Measurements from ENCODE around the gene OGDH.
"Not testable (repeated sequence)": the region's sequence is repeated elsewhere in the genome, so short reads cannot be mapped to it uniquely, and the experiment has no call there.

Gene OGDH

DNA sequence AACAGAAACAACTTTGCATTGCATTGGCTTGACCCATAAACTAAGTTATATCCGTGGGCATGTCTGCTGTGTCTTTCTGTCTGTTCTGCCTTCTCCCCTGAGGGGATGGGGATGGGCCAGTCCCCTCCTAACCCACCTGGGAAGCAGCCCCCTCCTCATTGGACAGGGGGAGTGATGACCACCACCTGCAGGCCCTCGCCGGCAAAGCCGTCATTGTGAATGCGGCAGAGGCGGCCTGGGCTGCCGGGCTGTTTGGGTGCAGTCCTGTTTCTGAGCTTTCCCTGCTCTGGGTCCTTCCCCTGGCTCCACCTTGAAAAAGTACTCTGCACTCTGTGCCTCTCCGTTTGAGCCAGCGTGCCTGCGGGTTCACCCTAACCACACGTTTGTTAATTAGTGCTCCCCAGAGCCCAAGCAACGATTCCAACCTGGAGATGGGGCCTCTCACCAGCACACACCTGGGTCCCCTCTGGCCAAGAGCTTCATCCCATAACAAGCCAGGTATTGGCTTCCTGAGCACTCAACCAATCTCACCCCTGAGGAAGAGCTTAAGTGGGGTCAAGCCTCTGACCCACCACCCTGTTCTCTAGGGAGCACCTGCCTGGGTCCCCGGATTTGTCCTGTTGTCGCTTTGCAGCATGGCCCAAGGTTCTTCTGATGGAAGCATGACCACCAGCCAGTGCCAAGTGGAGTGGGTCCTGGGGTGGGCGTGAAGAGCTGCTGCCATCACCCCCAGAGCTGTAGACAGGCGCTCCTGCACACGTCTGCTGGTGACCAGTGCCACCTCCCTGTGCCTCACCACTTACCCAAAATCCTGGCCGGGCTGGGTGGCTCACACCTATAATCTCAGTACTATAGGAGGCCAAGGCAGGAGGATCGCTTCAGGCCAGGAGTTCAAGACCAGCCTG, 102.8 kb downstream of the OGDH start:
- H3K36me3 ChIP-seq (ENCODE audit: control insufficient read depth in 2 of 2, insufficient read depth in 2 of 2, low read length in 2 of 2) = peaks cover 17 to 29% of the 10 kb centered on the region in 2 donors
- H3K4me1 ChIP-seq (ENCODE audit: control insufficient read depth, insufficient read depth, low read length) = no peaks in the 10 kb centered on the region
- H3K4me3 ChIP-seq (ENCODE audit: low read length in 2 of 2) = no peak overlapping the region
- no peaks in the 10 kb centered on the region for H3K9me3 ChIP-seq (ENCODE audit: control insufficient read depth in 2 of 2, low read length in 2 of 2)
- no peak overlapping the region for H3K27ac ChIP-seq (ENCODE audit: low read length)
- no peak overlapping the region for H3K9ac ChIP-seq (ENCODE audit: low read length in 2 of 2)
- no peaks in the 10 kb centered on the region for H3K27me3 ChIP-seq (ENCODE audit: control insufficient read depth in 1 of 2, insufficient read depth in 2 of 2, low read length in 2 of 2)

DNA sequence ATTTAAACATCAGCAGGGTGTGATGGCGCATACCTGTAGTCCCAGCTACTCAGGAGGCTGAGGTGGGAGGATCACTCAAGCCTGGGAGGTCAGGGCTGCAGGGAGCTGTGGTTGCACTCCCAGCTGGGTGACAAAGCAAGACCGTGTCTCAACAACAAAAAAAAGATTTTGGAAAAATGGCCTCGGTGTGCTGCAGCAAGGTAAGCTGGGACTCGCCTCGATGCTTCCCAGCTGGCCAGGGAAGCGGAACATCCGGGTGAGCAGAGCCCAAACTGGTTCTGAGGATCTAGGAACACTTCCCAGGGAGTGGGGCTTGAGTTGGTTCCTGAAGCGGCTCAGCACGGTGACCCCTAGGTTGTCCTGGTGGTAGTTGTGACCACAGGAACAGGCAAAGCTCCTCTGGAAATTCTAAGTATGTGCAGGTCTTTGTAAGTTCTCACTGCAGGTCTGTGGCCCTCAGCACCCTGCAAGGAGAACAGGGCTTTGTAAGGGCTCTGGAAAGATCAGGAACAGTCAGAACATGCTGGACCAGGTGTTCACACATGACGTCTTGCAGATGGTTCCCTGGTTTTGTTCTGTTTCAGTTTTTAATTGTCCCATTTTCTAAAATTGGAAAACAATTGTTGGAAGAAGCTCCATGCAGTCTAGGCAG, 103.6 kb downstream of the OGDH start:
- Histone ChIP-seq H3K36me3 (ENCODE audit: control insufficient read depth in 2 of 2, insufficient read depth in 2 of 2, low read length in 2 of 2) (peaks cover 17 to 29% of the 10 kb centered on the region in 2 donors), H3K4me1 (ENCODE audit: control insufficient read depth, insufficient read depth, low read length) (no peaks in the 10 kb centered on the region), H3K27me3 (ENCODE audit: control insufficient read depth in 1 of 2, insufficient read depth in 2 of 2, low read length in 2 of 2) (no peaks in the 10 kb centered on the region), H3K27ac (ENCODE audit: low read length) (no peak overlapping the region), H3K4me3 (ENCODE audit: low read length in 2 of 2) (no peak overlapping the region), H3K9me3 (ENCODE audit: control insufficient read depth in 2 of 2, low read length in 2 of 2) (no peaks in the 10 kb centered on the region), H3K9ac (ENCODE audit: low read length in 2 of 2) (no peak overlapping the region)

DNA sequence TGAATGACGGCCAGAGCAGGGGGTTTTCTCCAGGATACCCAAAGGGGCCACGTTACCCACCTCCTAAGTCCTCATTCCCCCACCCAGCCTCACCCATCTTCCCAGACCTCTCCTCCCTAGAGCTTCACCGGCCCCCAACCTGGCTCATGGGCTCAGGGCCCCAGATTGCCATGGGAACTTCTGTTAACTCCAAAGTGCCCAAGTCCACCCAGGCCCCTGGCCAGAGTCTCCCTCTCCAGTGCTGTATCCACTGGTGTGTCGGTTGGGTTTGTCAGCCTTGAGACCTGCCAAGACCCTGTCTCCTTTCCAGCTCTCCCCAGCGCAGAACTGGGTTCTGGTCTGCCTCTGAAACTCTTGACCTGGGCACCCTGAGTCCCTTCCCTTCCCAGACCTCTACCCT, 105.1 kb downstream of the OGDH start:
- H3K4me3 ChIP-seq (ENCODE audit: low read length in 2 of 2) = no peak overlapping the region

DNA sequence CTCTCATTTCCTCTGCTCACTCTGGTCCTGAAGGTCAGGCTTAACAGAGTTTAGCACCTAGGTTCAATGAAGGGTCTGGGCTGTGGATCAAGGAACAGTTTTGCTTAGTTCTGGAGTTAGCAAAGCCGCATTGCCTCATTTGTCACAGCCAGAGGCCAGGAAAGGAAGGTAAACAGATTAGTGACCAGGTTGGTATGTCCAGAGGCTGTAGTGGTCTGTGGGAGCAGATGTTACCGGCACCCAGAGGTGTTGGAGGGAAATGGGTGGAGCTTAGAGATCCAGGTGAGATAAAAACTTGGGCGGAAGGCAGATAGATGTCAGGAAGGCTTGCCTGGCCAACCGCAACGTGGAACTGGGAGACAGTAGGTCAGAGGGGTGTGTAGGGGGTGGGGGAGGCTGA, 105.6 kb downstream of the OGDH start:
- Histone ChIP-seq H3K4me3 (ENCODE audit: low read length in 2 of 2) (no peak overlapping the region), H3K9ac (ENCODE audit: low read length in 2 of 2) (no peak overlapping the region), H3K27ac (ENCODE audit: low read length) (no peak overlapping the region), H3K36me3 (ENCODE audit: control insufficient read depth in 2 of 2, insufficient read depth in 2 of 2, low read length in 2 of 2) (peaks cover 15 to 28% of the 10 kb centered on the region in 2 donors), H3K9me3 (ENCODE audit: control insufficient read depth in 2 of 2, low read length in 2 of 2) (no peaks in the 10 kb centered on the region), H3K27me3 (ENCODE audit: control insufficient read depth in 1 of 2, insufficient read depth in 2 of 2, low read length in 2 of 2) (no peaks in the 10 kb centered on the region), H3K4me1 (ENCODE audit: control insufficient read depth, insufficient read depth, low read length) (no peaks in the 10 kb centered on the region)

More for the DNA sequence above, 105.1 kb downstream of the OGDH start:
- Histone ChIP-seq H3K27ac (ENCODE audit: low read length) (no peak overlapping the region), H3K36me3 (ENCODE audit: control insufficient read depth in 2 of 2, insufficient read depth in 2 of 2, low read length in 2 of 2) (peaks cover 15 to 29% of the 10 kb centered on the region in 2 donors), H3K9me3 (ENCODE audit: control insufficient read depth in 2 of 2, low read length in 2 of 2) (no peaks in the 10 kb centered on the region), H3K9ac (ENCODE audit: low read length in 2 of 2) (no peak overlapping the region), H3K27me3 (ENCODE audit: control insufficient read depth in 1 of 2, insufficient read depth in 2 of 2, low read length in 2 of 2) (no peaks in the 10 kb centered on the region), H3K4me1 (ENCODE audit: control insufficient read depth, insufficient read depth, low read length) (no peaks in the 10 kb centered on the region)

DNA sequence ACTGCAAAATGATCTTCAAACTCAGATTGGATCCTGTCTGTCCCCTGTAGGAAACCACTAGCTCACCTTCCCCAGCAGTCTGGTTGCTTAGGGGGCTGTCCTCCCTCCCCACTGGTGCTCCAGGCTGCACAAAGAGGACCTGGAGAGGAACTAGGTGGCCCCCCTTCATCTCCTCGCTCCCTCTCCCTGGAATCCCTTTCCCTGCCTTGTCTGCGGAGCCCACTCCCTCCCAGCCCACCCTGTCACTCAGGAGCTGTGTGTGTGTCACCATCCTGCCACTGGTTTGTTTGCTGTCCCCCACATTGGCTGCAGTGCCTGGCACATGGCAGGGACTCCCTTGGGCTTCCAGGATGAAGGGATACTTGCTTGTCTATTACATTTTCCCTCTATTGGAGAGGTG, 106.7 kb downstream of the OGDH start:
- no peak overlapping the region for H3K27ac ChIP-seq (ENCODE audit: low read length)
- no peaks in the 10 kb centered on the region for H3K27me3 ChIP-seq (ENCODE audit: control insufficient read depth in 1 of 2, insufficient read depth in 2 of 2, low read length in 2 of 2)
- H3K9me3 ChIP-seq (ENCODE audit: control insufficient read depth in 2 of 2, low read length in 2 of 2) = no peaks in the 10 kb centered on the region
- H3K4me1 ChIP-seq (ENCODE audit: control insufficient read depth, insufficient read depth, low read length) = no peaks in the 10 kb centered on the region
- H3K36me3 ChIP-seq (ENCODE audit: control insufficient read depth in 2 of 2, insufficient read depth in 2 of 2, low read length in 2 of 2) = peaks cover 6 to 17% of the 10 kb centered on the region in 2 donors
- H3K4me3 ChIP-seq (ENCODE audit: low read length in 2 of 2) = no peak overlapping the region
- H3K9ac ChIP-seq (ENCODE audit: low read length in 2 of 2) = no peak overlapping the region

DNA sequence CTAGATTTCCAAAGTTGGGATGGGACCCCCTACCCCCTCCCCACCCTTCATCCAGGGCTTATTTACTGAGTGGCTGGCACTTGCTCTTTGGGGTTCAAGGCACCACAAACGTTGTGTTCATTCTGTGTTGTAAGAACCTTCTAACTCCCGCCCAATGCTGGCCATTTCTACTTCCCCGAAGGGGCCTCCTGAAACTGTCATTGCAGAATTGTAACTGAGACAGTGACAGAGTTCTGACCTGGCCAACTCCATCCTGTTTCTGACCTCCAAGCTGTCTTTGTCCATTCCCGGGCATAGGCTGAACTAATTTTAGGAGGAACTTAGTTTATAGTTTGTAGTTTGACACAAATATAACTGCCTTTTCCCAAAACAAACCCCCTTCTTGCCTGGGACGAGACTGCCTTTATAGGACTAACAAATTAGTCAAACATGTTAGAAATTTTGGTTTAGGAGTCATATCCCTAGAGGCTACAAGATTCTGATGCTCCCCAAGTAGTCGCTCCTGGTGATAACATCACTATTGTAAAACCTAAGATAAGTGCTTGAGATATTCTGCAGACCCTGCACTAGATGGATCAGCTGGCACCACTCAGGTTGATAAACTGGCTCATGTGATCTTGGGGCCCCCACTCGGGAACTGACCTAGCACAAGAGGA, 107.4 kb downstream of the OGDH start:
- no peak overlapping the region for H3K9ac ChIP-seq (ENCODE audit: low read length in 2 of 2)
- no peak overlapping the region for H3K4me3 ChIP-seq (ENCODE audit: low read length in 2 of 2)
- H3K27ac ChIP-seq (ENCODE audit: low read length) = no peak overlapping the region
- no peaks in the 10 kb centered on the region for H3K9me3 ChIP-seq (ENCODE audit: control insufficient read depth in 2 of 2, low read length in 2 of 2)
- no peaks in the 10 kb centered on the region for H3K4me1 ChIP-seq (ENCODE audit: control insufficient read depth, insufficient read depth, low read length)
- H3K27me3 ChIP-seq (ENCODE audit: control insufficient read depth in 1 of 2, insufficient read depth in 2 of 2, low read length in 2 of 2) = no peaks in the 10 kb centered on the region
- peaks cover 4 to 11% of the 10 kb centered on the region in 2 donors for H3K36me3 ChIP-seq (ENCODE audit: control insufficient read depth in 2 of 2, insufficient read depth in 2 of 2, low read length in 2 of 2)

DNA sequence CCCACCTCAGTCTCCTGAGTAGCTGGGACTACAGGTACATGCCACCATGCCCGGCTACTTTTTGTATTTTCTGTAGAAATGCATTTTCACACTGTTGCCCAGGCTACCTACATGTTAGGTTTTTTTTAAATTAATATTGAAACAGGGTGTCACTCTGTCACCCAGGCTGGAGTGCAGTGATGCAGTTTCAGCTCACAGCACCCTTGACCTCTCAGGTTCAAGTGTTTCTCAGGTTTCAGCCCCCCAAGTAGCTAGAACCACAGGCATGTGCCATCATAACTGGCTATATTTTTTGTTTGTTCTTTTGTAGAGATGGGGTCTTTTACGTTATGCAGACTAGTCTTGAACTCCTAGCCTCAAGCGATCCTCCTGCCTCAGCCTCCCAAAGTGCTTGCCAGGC, 109.8 kb downstream of the OGDH start:
- no peak overlapping the region for H3K27ac ChIP-seq (ENCODE audit: low read length)
- no peaks in the 10 kb centered on the region for H3K4me1 ChIP-seq (ENCODE audit: control insufficient read depth, insufficient read depth, low read length)
- no peak overlapping the region for H3K4me3 ChIP-seq (ENCODE audit: low read length in 2 of 2)
- no peaks in the 10 kb centered on the region for H3K36me3 ChIP-seq (ENCODE audit: control insufficient read depth in 2 of 2, insufficient read depth in 2 of 2, low read length in 2 of 2)
- no peak overlapping the region for H3K9ac ChIP-seq (ENCODE audit: low read length in 2 of 2)
- no peaks in the 10 kb centered on the region for H3K27me3 ChIP-seq (ENCODE audit: control insufficient read depth in 1 of 2, insufficient read depth in 2 of 2, low read length in 2 of 2)
- no peaks in the 10 kb centered on the region for H3K9me3 ChIP-seq (ENCODE audit: control insufficient read depth in 2 of 2, low read length in 2 of 2)

DNA sequence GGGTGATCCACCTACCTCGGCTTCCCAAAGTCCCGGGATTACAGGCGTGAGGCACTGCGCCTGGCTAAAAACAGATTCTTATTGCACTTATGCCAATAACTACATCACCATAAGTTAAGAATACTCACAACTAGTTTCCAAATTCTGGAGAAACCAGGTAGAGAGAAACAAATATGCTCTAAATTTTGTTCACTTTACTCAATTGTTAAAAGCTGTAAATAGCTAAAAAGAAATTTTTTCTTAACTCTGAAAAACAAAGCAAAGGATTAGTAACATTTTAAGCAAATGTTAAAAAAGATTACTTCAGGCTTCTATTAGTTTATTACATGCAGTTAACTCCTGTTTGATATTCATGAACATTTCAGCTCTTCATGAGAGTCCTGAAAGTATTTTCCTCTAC, 113.9 kb downstream of the OGDH start:
- no peaks in the 10 kb centered on the region for H3K27me3 ChIP-seq (ENCODE audit: control insufficient read depth in 1 of 2, insufficient read depth in 2 of 2, low read length in 2 of 2)
- no peaks in the 10 kb centered on the region for H3K9me3 ChIP-seq (ENCODE audit: control insufficient read depth in 2 of 2, low read length in 2 of 2)
- no peaks in the 10 kb centered on the region for H3K4me1 ChIP-seq (ENCODE audit: control insufficient read depth, insufficient read depth, low read length)
- no peak overlapping the region for H3K4me3 ChIP-seq (ENCODE audit: low read length in 2 of 2)
- H3K27ac ChIP-seq (ENCODE audit: low read length) = no peak overlapping the region
- no peaks in the 10 kb centered on the region for H3K36me3 ChIP-seq (ENCODE audit: control insufficient read depth in 2 of 2, insufficient read depth in 2 of 2, low read length in 2 of 2)
- H3K9ac ChIP-seq (ENCODE audit: low read length in 2 of 2) = no peak overlapping the region

DNA sequence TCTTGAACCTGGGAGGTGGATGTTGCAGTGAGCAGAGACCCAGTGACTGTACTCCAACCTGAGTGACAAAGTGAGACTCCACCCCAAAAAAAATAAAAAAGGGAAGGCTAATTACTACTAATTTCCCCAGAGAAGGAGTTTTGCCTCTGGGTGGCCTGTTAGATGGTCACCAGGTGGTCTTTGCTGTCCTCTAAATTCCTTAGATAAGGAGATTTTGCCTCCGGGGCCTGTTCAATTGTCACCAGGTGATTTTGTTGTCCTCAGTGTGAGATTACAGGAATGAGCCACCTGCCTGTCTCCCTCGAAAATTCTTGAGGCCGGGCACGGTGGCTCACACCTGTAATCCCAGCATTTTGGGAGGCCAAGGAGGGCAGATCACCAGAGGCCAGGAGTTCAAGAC, 117.8 kb downstream of the OGDH start:
- no peaks in the 10 kb centered on the region for H3K9me3 ChIP-seq (ENCODE audit: control insufficient read depth in 2 of 2, low read length in 2 of 2)
- no peaks in the 10 kb centered on the region for H3K4me1 ChIP-seq (ENCODE audit: control insufficient read depth, insufficient read depth, low read length)
- no peak overlapping the region for H3K4me3 ChIP-seq (ENCODE audit: low read length in 2 of 2)
- H3K27me3 ChIP-seq (ENCODE audit: control insufficient read depth in 1 of 2, insufficient read depth in 2 of 2, low read length in 2 of 2) = no peaks in the 10 kb centered on the region
- H3K27ac ChIP-seq (ENCODE audit: low read length) = no peak overlapping the region
- no peaks in the 10 kb centered on the region for H3K36me3 ChIP-seq (ENCODE audit: control insufficient read depth in 2 of 2, insufficient read depth in 2 of 2, low read length in 2 of 2)
- H3K9ac ChIP-seq (ENCODE audit: low read length in 2 of 2) = no peak overlapping the region

DNA sequence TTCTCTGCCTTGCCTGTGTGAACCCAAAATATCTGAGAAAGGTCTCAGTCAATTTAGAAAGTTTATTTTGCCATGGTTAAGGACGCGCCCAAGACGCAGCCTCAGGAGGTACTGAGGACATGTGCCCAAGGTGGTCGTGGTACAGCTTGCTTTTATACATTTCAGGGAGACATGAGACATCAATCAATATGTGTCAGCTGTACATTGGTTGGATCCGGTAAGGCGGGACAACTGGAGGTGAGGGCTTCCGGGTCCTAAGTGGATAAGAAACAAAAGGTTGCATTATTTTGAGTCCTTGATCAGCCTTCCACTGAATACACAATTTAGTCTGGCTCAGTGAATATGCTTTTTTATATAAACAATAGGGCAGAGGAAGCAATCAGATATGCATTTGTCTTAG, 119.8 kb downstream of the OGDH start:
- not testable (repeated sequence) for H3K27ac ChIP-seq (ENCODE audit: low read length); H3K9me3 ChIP-seq (ENCODE audit: control insufficient read depth in 2 of 2, low read length in 2 of 2); H3K27me3 ChIP-seq (ENCODE audit: control insufficient read depth in 1 of 2, insufficient read depth in 2 of 2, low read length in 2 of 2); H3K4me3 ChIP-seq (ENCODE audit: low read length in 2 of 2); H3K4me1 ChIP-seq (ENCODE audit: control insufficient read depth, insufficient read depth, low read length); H3K36me3 ChIP-seq (ENCODE audit: control insufficient read depth in 2 of 2, insufficient read depth in 2 of 2, low read length in 2 of 2); H3K9ac ChIP-seq (ENCODE audit: low read length in 2 of 2)
